ENCODE measurements around the gene MVK. TPM values are rescaled to one million over a fixed set of nuclear protein-coding genes. Genes with fewer than 3 reads are reported as not detected.

Gene MVK
- total RNA-seq, 1 experiment from 2014 or later, result 19.2 TPM

GRCh38 chr12:109595321-109595902 lies 21.8 kb downstream of the MVK start:
- no peak overlapping the region for H3K4me3 Mint-ChIP-seq
- no peak overlapping the region for H3K4ac ChIP-seq (ENCODE audit: low read depth, low read length)
- no peaks in the 10 kb centered on the region for H3K27me3 ChIP-seq (ENCODE audit: insufficient read depth, low read length)
- H3K27me3 Mint-ChIP-seq (ENCODE audit: low read depth), result no peaks in the 10 kb centered on the region
- H3K36me3 Mint-ChIP-seq (ENCODE audit: insufficient read depth in 1 of 3, low read depth in 3 of 3), result peaks cover 2 to 20% (median 12%) of the 10 kb centered on the region in 3 experiments; a peak in 4 of 7 replicates
- H2BK5ac ChIP-seq (ENCODE audit: insufficient read length, low read length), result no peak overlapping the region
- H3K18ac ChIP-seq (ENCODE audit: insufficient read length, low read depth, low read length), result no peak overlapping the region
- no peak overlapping the region for H3K4me2 ChIP-seq (ENCODE audit: insufficient read depth, insufficient read length, low read length)
- no peaks in the 10 kb centered on the region for H3K23me2 ChIP-seq (ENCODE audit: insufficient read length, low read depth, low read length, poor library complexity, severe bottlenecking)
- DNase-seq, result no peak
- H2BK120ac ChIP-seq (ENCODE audit: low read depth, low read length, poor library complexity, severe bottlenecking), result no peak overlapping the region
- no peak overlapping the region for H3K56ac ChIP-seq (ENCODE audit: insufficient read length, low read depth, low read length)
- no peak overlapping the region for H3K14ac ChIP-seq (ENCODE audit: insufficient read depth, low read length)
- no peaks in the 10 kb centered on the region for H4K20me1 ChIP-seq (ENCODE audit: control insufficient read depth, insufficient read depth, insufficient read length)
- H2BK20ac ChIP-seq (ENCODE audit: low read depth, low read length, poor library complexity, severe bottlenecking), result no peak overlapping the region
- H2BK15ac ChIP-seq (ENCODE audit: low read depth, low read length), result no peak overlapping the region
- no peak overlapping the region for H4K91ac ChIP-seq (ENCODE audit: insufficient read length, low read depth, low read length)
- no peak overlapping the region; a peak in 1 of 7 replicates for H3K27ac Mint-ChIP-seq
- no peak overlapping the region for H4K8ac ChIP-seq (replicated peaks; ENCODE audit: insufficient read length, low read depth, low read length)
- H2BK12ac ChIP-seq (ENCODE audit: insufficient read length, low read depth, low read length), result no peak overlapping the region
- no peaks in the 10 kb centered on the region for H3K4me1 ChIP-seq (ENCODE audit: insufficient read depth, low read length)
- H3K9ac ChIP-seq (ENCODE audit: extremely low read depth, insufficient read length, low read length), result no peak overlapping the region
- no peaks in the 10 kb centered on the region for H3K79me1 ChIP-seq (ENCODE audit: insufficient read depth, low read depth, low read length, poor library complexity, severe bottlenecking)
- H4K5ac ChIP-seq (ENCODE audit: insufficient read length, low read depth, low read length), result no peak overlapping the region
- H3K27ac ChIP-seq (ENCODE audit: insufficient read length, low read depth, low read length), result no peak overlapping the region
- no peaks in the 10 kb centered on the region for H3K79me2 ChIP-seq (ENCODE audit: insufficient read depth, low read length)
- H3K23ac ChIP-seq (ENCODE audit: insufficient read length, low read depth, low read length), result no peak overlapping the region
- no peak for TF ChIP-seq CTCF (conservative IDR thresholded peaks at IDR 0.05)
- H3K9me3 ChIP-seq (ENCODE audit: control insufficient read depth, low read depth, low read length), result no peaks in the 10 kb centered on the region
- H2AFZ ChIP-seq (ENCODE audit: low read length), result no peak overlapping the region
- H2AK5ac ChIP-seq (ENCODE audit: insufficient read length, low read length), result no peak overlapping the region
- no peaks in the 10 kb centered on the region; a peak in 1 of 5 replicates for H3K9me3 Mint-ChIP-seq
- WGBS (ENCODE audit: extremely low coverage, insufficient read length, low lambda C conversion rate), result no CpG with 5 or more reads among the region's 10 CpGs
- peaks cover 11 to 20% of the 10 kb centered on the region in 2 experiments for H3K4me1 Mint-ChIP-seq
- no peak overlapping the region for H3T11ph ChIP-seq (ENCODE audit: low read length)

All from H9 (cell line).